Spinal cord (tissue), 10 donors: ENCODE results near the gene LGR6. TPM values are rescaled to one million over a fixed set of nuclear protein-coding genes. Genes with fewer than 3 reads are reported as not detected.

Experiments
- DNase-seq, 6 donors: peaks; one replicate each; pipeline versions ENCODE4 v3.0.0 to v3.0.0-alpha.2; 2013 to 2015; ENCODE audit warnings: low spot score in 6 of 6, low read depth in 4 of 6
- H3K27ac ChIP-seq: one replicate; pipeline ENCODE4 v1.5.1; 2013; ENCODE audit warnings: low read depth, low read length, control low read depth
- H3K27me3 ChIP-seq: one replicate; pipeline ENCODE4 v1.6.1; 2013; ENCODE audit warnings: low read length; ENCODE audit not compliant: control insufficient read depth, insufficient read depth
- H3K36me3 ChIP-seq: one replicate; pipeline ENCODE4 v1.6.1; 2013; ENCODE audit warnings: low read length; ENCODE audit not compliant: control insufficient read depth, insufficient read depth
- H3K4me1 ChIP-seq: one replicate; pipeline ENCODE4 v1.6.1; 2013; ENCODE audit warnings: low read length; ENCODE audit not compliant: control insufficient read depth, insufficient read depth
- H3K4me3 ChIP-seq: one replicate; pipeline ENCODE4 v1.5.1; 2013; ENCODE audit warnings: low read depth, low read length, control low read depth
- H3K9me3 ChIP-seq: one replicate; pipeline ENCODE4 v1.6.1; 2013; ENCODE audit warnings: low read length; ENCODE audit not compliant: control insufficient read depth, insufficient read depth
- WGBS: methylation state at CpG from one replicate; pipeline ENCODE4 v1.1.5; 2013; ENCODE audit warnings: missing lambda C conversion rate; ENCODE audit not compliant: insufficient coverage; 5-methylcytosine and 5-hydroxymethylcytosine counted together
- polyA plus RNA-seq, 2 donors: library from polyadenylated mRNA; unstranded; fragments of 120-200 nt; gene quantifications; one replicate each; pipeline ENCODE4 v1.2.1, GENCODE V29; 2013; ENCODE audit not compliant: insufficient read length in 2 of 2
- total RNA-seq, 2 donors: library from RNA; depleted of rRNA in 1 of 2; stranded (reverse); fragments of 120-200 nt in 1 of 2; fragments of >200 nt in 1 of 2; gene quantifications; one replicate each; pipeline versions ENCODE4 v1.2.3 to v1.2.4, GENCODE V29; 2013 to 2014
- donor health status: healthy.

LGR6 gene
- total and polyA plus RNA-seq, 4 donors: 1.0 to 6.1 (median 3.7) TPM

DNA sequence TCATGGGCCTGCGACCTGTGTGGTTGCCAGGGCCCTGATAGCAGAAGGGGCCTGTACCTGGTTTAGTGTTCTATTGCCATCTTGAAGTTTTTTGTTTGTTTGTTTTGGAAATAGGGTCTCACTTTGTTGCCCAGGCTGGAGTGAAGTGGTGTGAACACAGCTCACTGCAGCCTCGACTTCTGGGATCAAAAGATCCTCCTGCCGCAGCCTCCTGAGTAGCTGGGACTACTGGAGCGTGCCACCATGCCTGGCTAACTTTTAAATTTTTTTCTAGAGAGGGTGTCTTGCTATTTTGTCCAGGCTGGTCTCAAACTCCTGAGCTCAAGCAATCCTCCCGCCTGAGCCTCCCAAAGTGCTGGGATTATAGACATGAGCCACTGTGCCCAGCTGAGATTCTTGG is 75.2 kb downstream of the LGR6 start:
- DNase-seq: no peak
- H3K36me3 ChIP-seq: no peaks in the 10 kb centered on the region
- 89% methylated on average over 4 of the region's 5 CpGs for WGBS
- H3K9me3 ChIP-seq: no peaks in the 10 kb centered on the region
- H3K27me3 ChIP-seq: no peaks in the 10 kb centered on the region
- H3K4me3 ChIP-seq: no peak overlapping the region
- no peak overlapping the region for H3K27ac ChIP-seq
- peaks cover 7% of the 10 kb centered on the region for H3K4me1 ChIP-seq

GRCh38 chr1:202270871-202271326 is 77.3 kb downstream of the LGR6 start:
- Histone ChIP-seq H3K9me3 (no peaks in the 10 kb centered on the region), H3K4me1 (peaks cover 7% of the 10 kb centered on the region), H3K36me3 (no peaks in the 10 kb centered on the region), H3K27me3 (no peaks in the 10 kb centered on the region), H3K4me3 (no peak overlapping the region), H3K27ac (no peak overlapping the region)
- WGBS: 50% methylated on average over 2 of the region's 8 CpGs
- DNase-seq: peak in 2 of 6 donors; percentile 44 to 58

DNA sequence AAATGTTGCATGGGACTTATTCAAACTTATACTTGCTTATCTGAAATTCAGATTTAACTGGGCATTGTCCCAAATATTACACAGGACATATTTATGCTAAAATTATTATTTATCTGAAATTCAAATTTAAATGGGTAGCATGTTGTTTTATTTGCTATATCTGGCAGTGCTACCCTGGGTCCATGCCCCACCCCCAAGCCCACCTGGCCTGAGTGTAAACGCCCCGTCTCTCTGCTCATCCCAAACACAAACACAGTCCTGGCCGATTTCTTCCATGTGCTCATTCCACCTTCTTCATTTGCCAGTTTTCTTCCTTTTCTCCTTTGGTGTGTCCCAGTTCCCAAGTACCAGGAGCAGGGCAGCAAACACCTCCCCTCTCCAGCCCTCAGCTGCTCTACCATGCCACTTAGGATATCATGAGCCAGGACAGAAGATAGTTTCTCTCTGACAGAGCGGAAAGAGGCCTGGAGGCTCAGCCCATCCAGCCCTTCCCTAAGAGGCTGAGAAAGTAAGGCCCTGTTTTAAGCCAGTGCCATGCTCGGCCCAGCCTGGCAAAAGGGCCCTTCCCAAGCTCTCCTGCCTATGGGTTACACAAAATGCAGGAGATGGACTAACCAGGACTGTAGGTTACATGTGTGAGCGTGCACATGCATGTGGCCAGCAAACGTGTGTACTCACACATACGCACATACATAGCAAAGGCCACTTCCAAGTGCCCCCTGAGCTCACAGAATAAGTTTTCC is 78.7 kb downstream of the LGR6 start:
- Histone ChIP-seq H3K27me3 (no peaks in the 10 kb centered on the region), H3K9me3 (no peaks in the 10 kb centered on the region), H3K27ac (no peak overlapping the region), H3K4me3 (no peak overlapping the region), H3K4me1 (peaks cover 7% of the 10 kb centered on the region), H3K36me3 (no peaks in the 10 kb centered on the region)
- WGBS: 81% methylated on average over 8 of the region's 8 CpGs
- DNase-seq: peak in 1 of 6 donors; percentile 39

GRCh38 chr1:202274611-202275010 is 81.0 kb downstream of the LGR6 start:
- Histone ChIP-seq H3K4me1 (peaks cover 7% of the 10 kb centered on the region), H3K4me3 (no peak overlapping the region), H3K27me3 (no peaks in the 10 kb centered on the region), H3K9me3 (no peaks in the 10 kb centered on the region), H3K27ac (no peak overlapping the region), H3K36me3 (no peaks in the 10 kb centered on the region)
- DNase-seq: no peak
- no CpG with 5 or more reads among the region's 1 CpG for WGBS

- peaks cover 7% of the 10 kb centered on the region for H3K4me1 ChIP-seq
- 100% methylated on average over 1 of the region's 3 CpGs for WGBS
- H3K36me3 ChIP-seq: no peaks in the 10 kb centered on the region
- no peaks in the 10 kb centered on the region for H3K27me3 ChIP-seq
- DNase-seq: no peak
- no peak overlapping the region for H3K27ac ChIP-seq
- no peak overlapping the region for H3K4me3 ChIP-seq
- no peaks in the 10 kb centered on the region for H3K9me3 ChIP-seq
Measured at GRCh38 chr1:202275061-202275770, 81.6 kb downstream of the LGR6 start.

GRCh38 chr1:202276081-202276715 is 82.6 kb downstream of the LGR6 start:
- Histone ChIP-seq H3K4me3 (no peak overlapping the region), H3K9me3 (no peaks in the 10 kb centered on the region), H3K27me3 (no peaks in the 10 kb centered on the region), H3K36me3 (no peaks in the 10 kb centered on the region), H3K4me1 (peaks cover under 1% of the 10 kb centered on the region), H3K27ac (no peak overlapping the region)
- WGBS: 89% methylated on average over 7 of the region's 11 CpGs
- no peak for DNase-seq

DNA sequence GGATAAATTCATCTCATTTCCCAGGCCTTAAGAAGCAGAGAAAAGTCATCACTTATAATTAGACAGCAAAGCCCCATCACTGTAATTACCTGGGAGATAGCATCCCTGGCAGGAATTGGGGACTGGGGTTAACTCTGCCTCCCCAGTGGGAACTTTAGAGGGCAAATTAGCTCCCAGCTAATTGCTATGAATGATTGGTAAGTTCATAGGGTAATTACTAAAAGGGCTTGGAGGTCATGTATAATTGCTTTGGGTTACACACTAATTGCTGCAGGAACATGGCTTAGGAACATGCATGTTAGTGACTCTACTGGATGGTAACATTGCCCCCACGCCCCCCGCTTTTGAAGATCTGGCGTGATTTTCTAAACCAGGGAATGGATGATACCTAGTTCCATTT is 83.3 kb downstream of the LGR6 start:
- 97% methylated on average over 3 of the region's 3 CpGs for WGBS
- peaks cover 6% of the 10 kb centered on the region for H3K4me1 ChIP-seq
- no peak for DNase-seq
- H3K36me3 ChIP-seq: no peaks in the 10 kb centered on the region
- H3K27me3 ChIP-seq: no peaks in the 10 kb centered on the region
- no peak overlapping the region for H3K4me3 ChIP-seq
- H3K9me3 ChIP-seq: no peaks in the 10 kb centered on the region
- H3K27ac ChIP-seq: no peak overlapping the region

- no peaks in the 10 kb centered on the region for H3K36me3 ChIP-seq
- no peaks in the 10 kb centered on the region for H3K27me3 ChIP-seq
- DNase-seq: no peak
- H3K4me1 ChIP-seq: peaks cover 22% of the 10 kb centered on the region
- WGBS: no CpG with 5 or more reads among the region's 2 CpGs
- no peak overlapping the region for H3K27ac ChIP-seq
- no peak overlapping the region for H3K4me3 ChIP-seq
- H3K9me3 ChIP-seq: no peaks in the 10 kb centered on the region
Measured at GRCh38 chr1:202278751-202279150, 85.2 kb downstream of the LGR6 start.

DNA sequence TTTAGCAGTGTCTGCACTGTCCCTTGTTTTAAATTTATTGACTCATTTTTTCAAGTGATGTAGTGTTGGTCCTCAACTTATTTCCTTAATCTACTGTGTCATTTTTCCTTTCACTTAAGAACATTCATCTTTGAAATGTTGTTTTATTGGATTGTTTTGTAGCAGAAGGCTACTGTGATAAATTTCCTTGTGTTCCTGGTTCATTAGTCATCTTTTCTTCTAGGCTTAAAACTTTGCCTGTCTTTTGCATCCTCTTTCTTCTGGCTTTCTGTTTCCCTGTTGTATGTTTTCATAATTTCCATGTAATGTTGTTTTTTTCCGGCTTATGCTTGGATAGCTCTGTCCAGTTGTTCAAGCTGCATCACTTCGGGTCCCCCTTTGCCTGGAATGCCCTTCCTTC is 86.2 kb downstream of the LGR6 start:
- H3K27me3 ChIP-seq: no peaks in the 10 kb centered on the region
- H3K4me1 ChIP-seq: peaks cover 23% of the 10 kb centered on the region
- no peak overlapping the region for H3K4me3 ChIP-seq
- peak in 1 of 6 donors; percentile 43 for DNase-seq
- no peaks in the 10 kb centered on the region for H3K36me3 ChIP-seq
- H3K9me3 ChIP-seq: no peaks in the 10 kb centered on the region
- H3K27ac ChIP-seq: no peak overlapping the region
- 77% methylated on average over 2 of the region's 2 CpGs for WGBS
